Tibial nerve (tissue), 3 donors: ENCODE results near the gene CFAP54.
A peak's percentile ranks its signal among the peaks of the same experiment; 100 is the strongest.

Source experiments
- POLR2A ChIP-seq, 2 donors: fragments of 450-650 bp; IDR thresholded peaks; one replicate each; pipeline ENCODE4 v1.6.1; 2017; ENCODE audit warnings: antibody characterized with exemption in 2 of 2, mild to moderate bottlenecking in 2 of 2, moderate library complexity in 2 of 2
- TF ChIP-seq, protein P1 (sequence below), 5 experiments: fragments of 200-600 bp in 3 of 5; fragments of 450-650 bp in 2 of 5; sonication (generic) in 3 of 5; IDR thresholded peaks; one replicate each; pipeline ENCODE4 v1.5.1; 2016 to 2019; ENCODE audit warnings: antibody characterized with exemption in 5 of 5, mild to moderate bottlenecking in 3 of 5, moderate library complexity in 2 of 5

DNA sequence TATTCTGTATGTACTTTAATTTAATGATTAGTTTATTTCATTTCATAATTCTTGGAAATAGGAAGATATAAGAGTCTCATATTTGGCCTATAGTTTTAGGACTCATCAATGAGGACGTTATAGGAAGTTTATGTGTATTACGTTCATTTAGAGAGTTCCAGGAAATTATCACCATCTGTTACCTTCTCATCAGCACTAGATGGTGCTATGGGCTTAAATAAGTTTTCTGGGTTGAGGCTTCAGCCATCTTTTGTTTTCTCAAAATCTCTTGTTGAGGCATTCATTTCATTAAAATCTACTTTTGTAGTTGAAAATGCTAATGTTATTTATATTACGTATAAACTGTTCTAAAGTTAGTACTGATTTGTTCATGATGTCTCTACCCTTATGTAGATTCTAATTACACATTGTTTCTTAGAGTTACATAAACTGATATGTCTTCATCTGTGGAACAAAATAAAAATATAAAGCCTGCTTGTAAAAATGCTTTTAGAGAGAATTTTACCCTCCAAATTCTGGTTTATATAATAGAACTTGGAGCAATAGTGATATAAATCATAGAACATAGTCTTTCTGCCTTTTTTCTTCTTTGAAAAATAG, 89.2 kb downstream of the CFAP54 start:
- no peak for TF ChIP-seq POLR2A (IDR thresholded peaks at IDR 0.05)
- TF ChIP-seq, protein P1, sequence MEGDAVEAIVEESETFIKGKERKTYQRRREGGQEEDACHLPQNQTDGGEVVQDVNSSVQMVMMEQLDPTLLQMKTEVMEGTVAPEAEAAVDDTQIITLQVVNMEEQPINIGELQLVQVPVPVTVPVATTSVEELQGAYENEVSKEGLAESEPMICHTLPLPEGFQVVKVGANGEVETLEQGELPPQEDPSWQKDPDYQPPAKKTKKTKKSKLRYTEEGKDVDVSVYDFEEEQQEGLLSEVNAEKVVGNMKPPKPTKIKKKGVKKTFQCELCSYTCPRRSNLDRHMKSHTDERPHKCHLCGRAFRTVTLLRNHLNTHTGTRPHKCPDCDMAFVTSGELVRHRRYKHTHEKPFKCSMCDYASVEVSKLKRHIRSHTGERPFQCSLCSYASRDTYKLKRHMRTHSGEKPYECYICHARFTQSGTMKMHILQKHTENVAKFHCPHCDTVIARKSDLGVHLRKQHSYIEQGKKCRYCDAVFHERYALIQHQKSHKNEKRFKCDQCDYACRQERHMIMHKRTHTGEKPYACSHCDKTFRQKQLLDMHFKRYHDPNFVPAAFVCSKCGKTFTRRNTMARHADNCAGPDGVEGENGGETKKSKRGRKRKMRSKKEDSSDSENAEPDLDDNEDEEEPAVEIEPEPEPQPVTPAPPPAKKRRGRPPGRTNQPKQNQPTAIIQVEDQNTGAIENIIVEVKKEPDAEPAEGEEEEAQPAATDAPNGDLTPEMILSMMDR (IDR thresholded peaks at IDR 0.05), result peak; percentile 38 to 67 (median 46)
